HCT116 (cell line): ENCODE data around the gene SPOP.

ENCODE experiments used
- EGR1 ChIP-seq: IDR thresholded peaks from 2 replicates; pipeline ENCODE4 v1.6.1; 2012; ENCODE audit warnings: low read depth
- EZH2phosphoT487 ChIP-seq: fragments of 200-600 bp; IDR thresholded peaks from 2 replicates; pipeline ENCODE4 v1.6.1; 2018; ENCODE audit warnings: antibody characterized with exemption, borderline replicate concordance
- POLR2A ChIP-seq: IDR thresholded peaks from 2 replicates; pipeline ENCODE4 v1.7.0; 2011; ENCODE audit warnings: borderline replicate concordance; ENCODE audit not compliant: insufficient read depth, insufficient read length; ENCODE audit errors: extremely low read depth
- SRF ChIP-seq: IDR thresholded peaks from 2 replicates; pipeline ENCODE4 v1.6.1; 2012; ENCODE audit warnings: low read depth
- TF ChIP-seq, protein P1 (sequence below), 3 experiments: fragments of 200-600 bp in 1 of 3; sonication (generic) in 1 of 3; IDR thresholded peaks in 2 of 3; conservative IDR thresholded peaks in 1 of 3; 2 replicates each; pipeline ENCODE4 v1.5.1; 2012 to 2017; ENCODE audit warnings: low read depth in 2 of 3, low read length in 2 of 3, antibody characterized with exemption in 1 of 3, borderline replicate concordance in 1 of 3, control low read depth in 1 of 3, mild to moderate bottlenecking in 1 of 3, mixed read lengths in 1 of 3, mixed run types in 1 of 3, moderate library complexity in 1 of 3; ENCODE audit not compliant: insufficient read depth in 1 of 3

DNA sequence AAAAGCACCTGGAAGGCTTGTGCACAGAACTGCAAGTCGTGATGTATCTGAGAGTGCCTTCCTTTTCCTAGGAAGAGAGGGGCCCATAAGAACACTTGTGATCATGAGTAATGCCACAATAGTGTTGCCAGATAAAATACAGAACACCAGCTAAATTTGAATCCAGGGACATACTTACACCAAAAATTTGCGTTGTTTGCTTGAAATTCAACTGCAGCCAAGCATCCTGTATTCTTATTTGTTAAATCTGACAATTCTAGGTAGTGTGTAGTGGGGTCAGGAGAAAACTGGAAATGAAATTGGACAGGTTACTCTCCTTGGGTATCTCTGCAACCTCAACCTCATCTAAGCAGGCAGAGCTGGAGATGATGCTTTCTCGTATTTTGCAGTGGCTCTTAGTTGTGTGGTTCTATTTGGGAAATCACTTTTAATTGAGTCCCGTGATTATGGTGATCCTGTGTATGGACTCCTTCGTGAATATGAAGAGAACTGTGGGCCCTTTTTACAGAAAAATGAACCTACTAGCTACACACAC is 17.9 kb upstream of the SPOP start:
- no peak for TF ChIP-seq EZH2phosphoT487
- TF ChIP-seq, protein P1, sequence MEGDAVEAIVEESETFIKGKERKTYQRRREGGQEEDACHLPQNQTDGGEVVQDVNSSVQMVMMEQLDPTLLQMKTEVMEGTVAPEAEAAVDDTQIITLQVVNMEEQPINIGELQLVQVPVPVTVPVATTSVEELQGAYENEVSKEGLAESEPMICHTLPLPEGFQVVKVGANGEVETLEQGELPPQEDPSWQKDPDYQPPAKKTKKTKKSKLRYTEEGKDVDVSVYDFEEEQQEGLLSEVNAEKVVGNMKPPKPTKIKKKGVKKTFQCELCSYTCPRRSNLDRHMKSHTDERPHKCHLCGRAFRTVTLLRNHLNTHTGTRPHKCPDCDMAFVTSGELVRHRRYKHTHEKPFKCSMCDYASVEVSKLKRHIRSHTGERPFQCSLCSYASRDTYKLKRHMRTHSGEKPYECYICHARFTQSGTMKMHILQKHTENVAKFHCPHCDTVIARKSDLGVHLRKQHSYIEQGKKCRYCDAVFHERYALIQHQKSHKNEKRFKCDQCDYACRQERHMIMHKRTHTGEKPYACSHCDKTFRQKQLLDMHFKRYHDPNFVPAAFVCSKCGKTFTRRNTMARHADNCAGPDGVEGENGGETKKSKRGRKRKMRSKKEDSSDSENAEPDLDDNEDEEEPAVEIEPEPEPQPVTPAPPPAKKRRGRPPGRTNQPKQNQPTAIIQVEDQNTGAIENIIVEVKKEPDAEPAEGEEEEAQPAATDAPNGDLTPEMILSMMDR (IDR thresholded peaks at IDR 0.05 in 2 of 3, conservative IDR thresholded peaks at IDR 0.05 in 1 of 3; ENCODE audit: borderline replicate concordance in 1 of 3, insufficient read depth in 1 of 3, low read depth in 2 of 3, low read length in 2 of 3) = no peak
- TF ChIP-seq POLR2A = no peak
- no peak for TF ChIP-seq EGR1
- no peak for TF ChIP-seq SRF
